ENCODE results near the gene GDA.

The GDA gene

DNA sequence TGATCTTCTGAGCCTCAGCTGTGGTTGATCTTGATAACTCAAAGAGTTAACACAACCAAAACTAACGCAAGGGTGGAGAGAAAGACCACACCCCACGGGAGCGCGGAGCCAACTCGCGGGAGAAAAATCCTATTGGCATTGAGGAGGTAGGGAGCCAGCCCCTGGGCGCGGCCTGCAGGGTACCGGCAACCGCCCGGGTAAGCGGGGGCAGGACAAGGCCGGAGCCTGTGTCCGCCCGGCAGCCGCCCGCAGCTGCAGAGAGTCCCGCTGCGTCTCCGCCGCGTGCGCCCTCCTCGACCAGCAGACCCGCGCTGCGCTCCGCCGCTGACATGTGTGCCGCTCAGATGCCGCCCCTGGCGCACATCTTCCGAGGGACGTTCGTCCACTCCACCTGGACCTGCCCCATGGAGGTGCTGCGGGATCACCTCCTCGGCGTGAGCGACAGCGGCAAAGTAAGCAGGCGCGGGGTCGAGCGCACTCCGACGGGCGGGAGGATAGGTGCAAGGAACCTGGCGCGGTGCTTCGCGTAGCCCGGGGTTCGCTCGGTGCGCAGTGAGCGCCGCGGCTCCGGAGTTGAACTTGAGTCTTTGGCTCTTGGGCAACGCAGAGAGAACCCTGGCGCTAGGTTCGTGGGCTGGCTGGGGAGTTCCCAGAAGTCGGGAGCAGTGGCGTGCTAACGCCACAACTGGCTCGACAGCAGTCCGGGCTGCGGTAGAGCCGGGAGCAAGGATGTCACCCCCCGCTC lies at the start of gene GDA:
TSS of gene GDA (plus strand) at position 210 of the 745 bp plus-strand sequence. CDS start at position 330, 120 bp downstream.
- DNase-seq (ENCODE audit: low read depth), result no peak

- no peak for DNase-seq (ENCODE audit: low read depth)
Observed at GRCh38 chr9:72102520-72102919, 46.7 kb upstream of the GDA start.

DNA sequence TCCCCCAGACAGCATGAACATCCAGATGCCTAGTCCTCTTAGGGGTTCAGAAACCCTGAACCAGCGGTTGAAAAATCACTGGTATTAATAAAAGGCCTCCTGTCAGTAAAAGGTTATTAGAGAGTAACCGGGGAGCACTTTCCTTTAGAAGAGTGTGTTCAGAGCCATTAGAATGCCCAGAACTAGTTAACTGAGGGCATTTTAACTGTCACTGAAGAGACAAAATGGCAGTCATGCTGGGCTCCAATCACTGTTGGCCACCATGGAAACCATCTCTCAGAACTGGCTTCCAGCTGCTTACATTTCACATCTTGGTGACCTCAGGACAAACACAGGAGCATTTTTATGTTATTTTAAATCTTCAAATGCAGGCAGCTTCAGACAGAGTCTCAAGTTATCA lies 36.2 kb upstream of the GDA start:
- no peak for DNase-seq (ENCODE audit: low read depth)

DNA sequence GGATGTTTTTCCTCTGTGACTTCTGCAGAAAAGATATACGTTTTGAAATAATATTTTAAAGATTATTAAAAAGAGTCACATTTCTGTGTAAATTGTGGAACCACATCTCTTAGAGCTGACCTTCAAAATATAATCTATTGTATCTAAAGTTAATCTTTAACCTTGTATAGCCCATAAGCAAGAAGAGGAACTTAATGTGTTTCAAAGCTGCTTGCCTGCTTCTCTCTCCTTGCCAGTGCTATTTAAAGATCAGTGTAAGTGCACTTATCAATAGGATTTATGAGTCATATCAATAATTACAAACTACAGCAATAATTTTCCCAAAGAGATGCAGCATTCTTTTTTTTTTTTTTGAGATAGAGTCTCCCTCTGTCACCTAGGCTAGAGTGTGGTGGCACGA lies 29.4 kb upstream of the GDA start:
- DNase-seq (ENCODE audit: low read depth), result no peak

- no peak for DNase-seq (ENCODE audit: low read depth)
Observed at GRCh38 chr9:72124947-72125346, 24.3 kb upstream of the GDA start.

- DNase-seq (ENCODE audit: low read depth), result no peak
Observed at GRCh38 chr9:72127753-72128152, 21.5 kb upstream of the GDA start.

DNA sequence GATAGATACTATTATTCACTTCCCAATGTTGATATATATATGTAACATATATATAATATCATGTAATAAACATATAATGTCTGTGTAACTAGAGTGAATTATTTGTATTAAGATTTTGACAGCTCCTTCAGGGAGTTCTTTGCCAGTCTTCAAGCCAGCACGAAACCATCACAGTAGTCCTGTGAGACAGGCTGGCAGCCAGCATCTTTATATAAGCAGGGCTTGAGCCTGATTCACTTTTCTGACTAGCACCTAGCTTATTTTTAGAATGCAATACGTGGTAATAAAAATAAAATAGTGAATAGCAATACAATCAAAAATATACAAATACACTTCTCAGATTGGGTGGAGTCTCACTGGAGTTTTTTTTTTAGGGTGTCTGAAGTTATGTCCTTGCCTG lies 20.7 kb upstream of the GDA start:
- no peak for DNase-seq (ENCODE audit: low read depth)

- DNase-seq (ENCODE audit: low read depth), result no peak
Observed at GRCh38 chr9:72129271-72130156, 19.7 kb upstream of the GDA start.

GRCh38 chr9:72130321-72130720 lies 18.9 kb upstream of the GDA start:
- no peak for DNase-seq (ENCODE audit: low read depth)

- no peak for DNase-seq (ENCODE audit: low read depth)
Observed at GRCh38 chr9:72131206-72131605, 18.0 kb upstream of the GDA start.

- DNase-seq (ENCODE audit: low read depth), result no peak
Observed at GRCh38 chr9:72132052-72132451, 17.2 kb upstream of the GDA start.

DNA sequence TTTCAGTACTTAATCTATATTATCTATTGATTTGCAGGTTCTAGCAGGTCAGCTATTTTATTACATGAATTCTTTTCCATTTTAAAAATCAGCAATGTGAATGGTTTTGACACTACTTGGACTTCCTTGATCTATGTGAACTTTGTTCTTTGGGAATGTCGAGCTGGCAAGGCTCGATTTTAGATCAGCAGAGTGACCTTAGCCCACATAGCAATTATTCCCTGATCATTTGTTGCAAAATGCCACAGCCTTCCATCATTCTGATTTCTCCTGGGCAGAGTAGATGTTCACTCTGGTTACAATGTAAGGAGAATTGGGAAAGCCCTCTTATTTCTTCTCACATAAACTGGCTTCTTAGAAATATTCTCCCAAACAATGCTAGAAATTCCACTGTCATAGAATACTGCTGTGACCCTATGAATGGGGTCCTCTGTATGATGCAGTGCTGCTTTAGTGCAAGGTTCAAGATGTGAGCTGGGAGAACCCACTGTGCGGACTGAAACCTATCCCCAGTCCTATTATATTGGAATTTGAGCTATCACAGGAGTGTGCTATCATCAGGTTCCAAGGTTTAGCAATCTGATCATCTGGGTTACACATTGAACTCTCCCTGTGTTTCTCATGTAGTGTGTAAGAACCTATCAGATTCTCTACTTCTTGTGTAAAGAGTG lies 15.7 kb upstream of the GDA start:
- no peak for DNase-seq (ENCODE audit: low read depth)

DNA sequence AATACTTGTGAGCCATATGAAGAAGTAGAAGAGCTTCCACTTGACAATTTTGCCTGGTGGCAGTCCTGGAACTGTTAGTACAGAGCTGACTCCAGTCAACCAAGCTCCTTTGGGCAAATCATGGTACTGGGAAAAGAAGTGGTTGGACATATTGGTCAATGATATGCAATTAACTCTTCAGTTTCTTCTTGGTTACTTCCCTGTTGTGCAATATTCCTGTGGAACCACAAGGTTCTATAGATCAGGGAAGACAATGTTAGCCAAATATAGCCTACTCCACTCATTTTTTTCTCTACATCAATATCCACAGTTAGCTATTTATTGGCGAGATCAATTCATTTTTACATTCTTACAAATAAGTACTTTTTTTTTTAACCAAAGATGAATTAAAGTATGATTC lies 14.4 kb upstream of the GDA start:
- DNase-seq (ENCODE audit: low read depth), result no peak

DNA sequence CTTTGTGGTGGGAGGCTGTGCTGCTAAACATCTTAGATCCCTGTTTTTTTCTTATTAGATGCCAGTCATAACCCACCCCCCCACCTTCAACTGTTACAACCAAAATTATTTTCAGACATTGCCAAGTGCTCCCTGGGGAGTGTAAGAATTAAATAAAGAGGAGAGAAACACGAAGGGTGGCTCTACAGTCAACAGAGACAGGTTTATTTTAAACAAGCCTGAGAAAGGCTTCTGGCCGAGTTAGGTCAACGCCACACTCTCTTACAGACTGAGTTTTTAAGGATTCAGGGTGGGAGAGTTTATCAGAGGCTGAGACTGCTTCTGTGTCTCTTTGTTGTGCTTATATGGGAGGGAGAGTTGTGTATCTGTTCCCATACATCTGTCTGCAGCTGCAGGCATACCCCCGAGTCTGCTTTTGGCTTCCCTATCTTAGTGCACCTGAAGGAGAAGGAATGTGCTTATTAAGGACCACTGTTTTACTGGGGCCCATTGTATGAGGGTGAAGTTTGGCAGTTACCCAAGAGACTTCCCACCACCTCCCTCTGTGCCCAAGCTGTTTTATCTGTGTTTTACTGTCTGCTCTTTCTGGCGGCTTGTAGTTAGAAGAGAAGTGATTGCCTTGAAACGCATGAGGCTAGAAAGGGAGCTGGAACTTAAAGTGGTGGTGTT lies 11.4 kb upstream of the GDA start:
- DNase-seq (ENCODE audit: low read depth), result no peak

GRCh38 chr9:72139226-72139625 lies 10.0 kb upstream of the GDA start:
- no peak for DNase-seq (ENCODE audit: low read depth)

DNA sequence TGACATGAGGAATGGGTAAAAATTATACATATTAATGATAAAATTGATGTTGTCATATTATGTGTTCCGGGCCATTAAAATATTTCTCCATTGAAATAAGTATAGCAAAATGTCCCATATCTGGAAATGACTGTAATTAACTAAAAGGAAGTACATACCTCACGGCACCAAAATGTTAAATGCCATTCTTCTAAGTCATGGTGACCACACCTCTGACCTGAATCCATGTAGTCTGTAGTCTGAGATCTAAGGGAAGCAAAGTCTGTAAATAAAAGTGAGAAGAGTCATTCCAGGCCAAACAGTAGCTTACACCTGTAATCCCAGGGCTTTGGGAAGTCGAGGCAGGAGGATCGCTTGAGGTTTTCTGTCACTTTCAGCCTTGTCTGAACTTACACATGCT lies 8.7 kb upstream of the GDA start:
- no peak for DNase-seq (ENCODE audit: low read depth)

DNA sequence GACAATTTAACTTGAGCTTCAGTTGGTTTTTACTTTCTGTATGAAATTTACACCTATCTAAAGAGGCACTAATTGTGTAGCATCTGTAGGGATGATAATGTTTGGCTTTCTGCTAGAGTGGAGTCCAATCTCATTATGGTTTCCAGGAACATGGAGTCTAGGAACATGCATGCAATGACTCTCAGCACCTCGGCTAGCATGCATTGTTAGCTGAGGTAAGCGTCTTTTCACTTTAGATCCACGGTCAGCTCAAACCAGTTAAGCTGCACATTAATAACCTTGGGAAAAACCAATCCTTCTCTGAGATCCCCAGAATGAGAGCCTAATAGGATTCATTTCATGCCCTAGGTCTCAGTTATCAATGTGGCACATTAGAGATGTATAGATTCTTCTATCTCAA lies 7.8 kb upstream of the GDA start:
- DNase-seq (ENCODE audit: low read depth), result no peak

GRCh38 chr9:72144756-72145492 lies 4.3 kb upstream of the GDA start:
- no peak for DNase-seq (ENCODE audit: low read depth)

DNA sequence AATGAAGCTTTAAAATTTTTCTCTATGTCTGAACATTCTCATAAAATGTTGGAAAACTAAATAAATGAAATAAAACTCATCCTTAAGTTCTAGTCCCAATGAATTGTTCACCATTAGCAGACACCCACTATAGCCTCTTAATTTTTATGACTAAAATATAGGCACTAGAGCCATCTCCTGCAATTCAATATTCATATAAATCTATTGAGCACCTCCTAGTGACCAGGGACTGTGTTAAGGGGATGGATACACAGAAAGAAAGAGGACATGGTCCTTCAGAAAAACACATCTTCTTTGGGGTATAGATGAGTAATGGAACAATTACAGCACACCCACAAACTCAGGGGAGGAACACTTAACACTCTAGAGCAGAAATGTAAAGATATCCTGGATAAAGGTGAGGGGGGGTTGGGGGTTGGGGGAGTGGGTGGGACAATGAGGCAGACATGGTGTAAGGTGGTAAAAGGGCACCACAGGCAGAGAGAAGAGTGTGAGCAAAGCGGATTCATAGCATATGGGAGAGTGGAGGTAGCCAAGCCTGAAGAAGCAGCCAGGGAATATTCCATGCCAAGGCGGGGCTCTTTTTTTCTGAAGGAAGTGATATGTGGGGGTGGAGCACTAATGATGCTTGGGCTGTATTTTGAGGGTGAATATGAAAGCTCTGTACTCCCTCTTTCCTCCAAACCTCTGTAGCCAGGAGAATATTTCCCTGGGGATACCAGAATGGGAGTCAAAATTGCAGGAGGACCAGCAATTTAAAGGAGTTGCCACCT lies 3.3 kb upstream of the GDA start:
- DNase-seq (ENCODE audit: low read depth), result no peak

DNA sequence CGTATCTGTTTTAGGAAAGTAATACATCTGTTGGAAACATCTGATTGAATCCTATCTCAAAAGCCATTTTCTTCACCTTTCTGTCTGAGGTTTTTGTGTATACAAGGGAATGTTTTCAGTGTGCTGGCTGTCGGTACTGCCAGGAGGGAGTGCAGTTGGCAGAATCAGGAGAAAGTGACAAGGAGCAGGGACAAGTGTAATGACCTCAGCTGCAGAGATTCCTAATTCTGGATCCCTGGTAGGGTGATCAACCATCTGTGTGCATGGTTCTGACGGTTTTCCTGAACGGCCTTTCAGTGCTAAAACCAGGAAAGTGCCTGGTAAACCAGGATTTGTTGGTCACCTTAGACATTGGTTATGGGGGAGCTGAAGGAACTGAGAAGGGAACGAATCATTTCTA lies 1.6 kb upstream of the GDA start:
- DNase-seq (ENCODE audit: low read depth), result no peak

DNA sequence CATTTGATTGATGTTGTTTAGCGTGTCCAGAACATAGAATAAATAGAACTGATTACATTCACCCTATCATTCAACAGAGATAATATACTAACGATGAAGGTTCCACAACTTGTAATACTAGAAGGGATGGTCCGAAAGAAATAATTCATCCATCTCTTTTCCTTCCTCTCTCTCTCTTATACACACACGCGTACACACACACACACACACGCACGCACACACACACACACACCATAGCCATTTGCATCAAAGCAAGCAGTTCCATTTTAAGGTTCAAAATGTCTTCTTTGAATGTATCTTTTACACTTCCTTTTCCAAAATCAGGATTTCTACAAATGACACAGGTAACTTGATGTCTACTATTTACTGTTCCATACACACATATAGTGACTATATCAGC lies 887 bp downstream of the GDA start:
- DNase-seq (ENCODE audit: low read depth), result no peak

Data from activated T-helper 1 cell treated with Interleukin-2 at 50 U/mL for 16 hours (primary cell).